Endodermal cell (in vitro differentiated cells): Measurements from ENCODE around the gene CALU. TPM values are rescaled to one million over a fixed set of nuclear protein-coding genes. Genes with fewer than 3 reads are reported as not detected.

Source experiments
- DNase-seq: peaks from one replicate; pipeline ENCODE4 v3.0.0-alpha.2; 2017
- H3K27ac ChIP-seq: 2 replicates; pipeline ENCODE4 v1.5.1; 2013; ENCODE audit warnings: mild to moderate bottlenecking, low read depth, low read length, moderate library complexity
- H3K27me3 ChIP-seq: 2 replicates; pipeline ENCODE4 v1.6.1; 2013; ENCODE audit warnings: mild to moderate bottlenecking, low read length, moderate library complexity; ENCODE audit not compliant: insufficient read depth, control insufficient read depth, poor library complexity, severe bottlenecking
- H3K36me3 ChIP-seq: 2 replicates; pipeline ENCODE4 v1.7.0; 2013; ENCODE audit warnings: mild to moderate bottlenecking, low read length, moderate library complexity; ENCODE audit not compliant: control insufficient read depth, insufficient read depth
- H3K4me1 ChIP-seq: one replicate; pipeline ENCODE4 v1.7.0; 2013; ENCODE audit warnings: low read length; ENCODE audit not compliant: control insufficient read depth, insufficient read depth
- H3K4me3 ChIP-seq: 2 replicates; pipeline ENCODE4 v1.5.1; 2013; ENCODE audit warnings: mild to moderate bottlenecking, low read length, moderate library complexity
- H3K9ac ChIP-seq: 2 replicates; pipeline ENCODE4 v1.6.1; 2013; ENCODE audit warnings: mild to moderate bottlenecking, low read length, moderate library complexity; ENCODE audit not compliant: poor library complexity, severe bottlenecking; ENCODE audit errors: extremely low read depth
- H3K9me3 ChIP-seq: 2 replicates; pipeline ENCODE4 v1.6.1; 2013; ENCODE audit warnings: mild to moderate bottlenecking, low read length, moderate library complexity; ENCODE audit not compliant: control insufficient read depth
- H3K27ac Mint-ChIP-seq: 2 replicates; pipeline ENCODE4 v1.8.0; 2020; ENCODE audit warnings: mixed read lengths
- H3K27me3 Mint-ChIP-seq: 2 replicates; pipeline ENCODE4 v1.8.0; 2021; ENCODE audit warnings: mild to moderate bottlenecking, mixed read lengths; ENCODE audit not compliant: insufficient read depth
- H3K36me3 Mint-ChIP-seq: 2 replicates; pipeline ENCODE4 v1.8.0; 2020; ENCODE audit warnings: low read depth, mixed read lengths
- H3K4me1 Mint-ChIP-seq: 2 replicates; pipeline ENCODE4 v1.8.0; 2020; ENCODE audit warnings: mixed read lengths
- H3K4me3 Mint-ChIP-seq: 2 replicates; pipeline ENCODE4 v1.8.0; 2020; ENCODE audit warnings: mild to moderate bottlenecking, moderate library complexity, mixed read lengths
- H3K9me3 Mint-ChIP-seq: 2 replicates; pipeline ENCODE4 v1.8.0; 2020; ENCODE audit warnings: mild to moderate bottlenecking, mixed read lengths
- CTCF ChIP-seq: fragments of 200-600 bp; sonication (generic); conservative IDR thresholded peaks from 2 replicates; pipeline ENCODE4 v1.5.0; 2021; ENCODE audit warnings: antibody characterized with exemption, mild to moderate bottlenecking
- WGBS, 2 experiments: methylation state at CpG; one replicate each; pipeline versions ENCODE4 v1.1.5 to v1.1.7; 2013; ENCODE audit warnings: missing lambda C conversion rate in 2 of 2, mixed read lengths in 1 of 2; ENCODE audit not compliant: insufficient coverage in 1 of 2, insufficient read length in 1 of 2; 5-methylcytosine and 5-hydroxymethylcytosine counted together
- long read RNA-seq, 4 experiments: library from polyadenylated mRNA in 2 of 4; library from RNA in 1 of 4; library from capped mRNA in 1 of 4; stranded (forward) in 3 of 4; unstranded in 1 of 4; transcript quantifications; one replicate each; pipeline ENCODE4 v2.0.0, GENCODE V29; 2020 to 2021; ENCODE audit warnings: inconsistent platforms in 1 of 4
- polyA plus RNA-seq, 2 experiments: library from polyadenylated mRNA; stranded (reverse); fragments of 50-300 nt; gene quantifications; one replicate each; pipeline ENCODE4 v1.2.3, GENCODE V29; 2013
- total RNA-seq, 2 donors: library from RNA; stranded (reverse); fragmentation: NEBNext Ultra II Directional in 1 of 2; extraction: Animal tissue kit (Norgen Biotek cat#: 25700) in 1 of 2; gene quantifications; 2 replicates in 1 of 2; 3 replicates in 1 of 2; pipeline ENCODE4 v1.2.1, GENCODE V29; 2021

CALU gene
- 100 to 1,000 TPM; 160 to 186 TPM for total RNA-seq
- 189 TPM for polyA plus RNA-seq (2013, experiment 1 of 2)
- polyA plus RNA-seq (2013, experiment 2 of 2) = 189 TPM
- long read RNA-seq, experiment 1, transcript CALU-201 (7 exons, 3,357 nt) = major isoform, 12 of 79 reads
- long read RNA-seq, experiment 1, partial matches to known transcripts = 57 of 79 reads
- long read RNA-seq, experiment 1, other reads (novel, unspliced or antisense) = 7 of 79 reads
- long read RNA-seq, experiment 2, transcript CALU-201 (7 exons, 3,357 nt) = major isoform, 513 of 746 reads
- long read RNA-seq, experiment 2, transcript CALU-203 (8 exons, 2,572 nt) = minor isoform, 8 of 746 reads
- long read RNA-seq, experiment 2, transcript CALU-202 (7 exons, 2,438 nt) = minor isoform, 131 of 746 reads
- long read RNA-seq, experiment 2, partial matches to known transcripts = 45 of 746 reads
- long read RNA-seq, experiment 2, other reads (novel, unspliced or antisense) = 48 of 746 reads
- long read RNA-seq, experiment 3, full-length matches to known transcripts = 1,758 of 1,825 reads
- long read RNA-seq, experiment 3, partial matches to known transcripts = 19 of 1,825 reads
- long read RNA-seq, experiment 3, other reads (novel, unspliced or antisense) = 48 of 1,825 reads
- long read RNA-seq, experiment 4, transcript CALU-201 (7 exons, 3,357 nt) = major isoform, 199 of 289 reads
- long read RNA-seq, experiment 4, transcript CALU-202 (7 exons, 2,438 nt) = minor isoform, 39 of 289 reads
- long read RNA-seq, experiment 4, partial matches to known transcripts = 28 of 289 reads
- long read RNA-seq, experiment 4, other reads (novel, unspliced or antisense) = 22 of 289 reads

GRCh38 chr7:128739048-128739962 is at the start of gene CALU:
CALU (plus strand) TSS chr7:128739359; CDS start chr7:128748584, 9,225 bp downstream.
- peak within 1 kb of the TSS; percentile 99 for H3K4me3 Mint-ChIP-seq
- no peaks in the 10 kb centered on the region for H3K9me3 ChIP-seq
- H3K4me1 Mint-ChIP-seq = peaks cover 19% of the 10 kb centered on the region
- no peaks in the 10 kb centered on the region for H3K27me3 ChIP-seq
- H3K4me1 ChIP-seq = peaks cover 4% of the 10 kb centered on the region
- no peak for TF ChIP-seq CTCF
- H3K9me3 Mint-ChIP-seq = no peaks in the 10 kb centered on the region
- peak within 1 kb of the TSS; percentile 98 for H3K4me3 ChIP-seq
- DNase-seq = peak; percentile 98
- H3K27ac ChIP-seq = peak within 1 kb of the TSS; percentile 85
- no peaks in the 10 kb centered on the region for H3K36me3 ChIP-seq
- H3K36me3 Mint-ChIP-seq = peaks cover 3% of the 10 kb centered on the region
- peaks cover 8% of the 10 kb centered on the region for H3K27me3 Mint-ChIP-seq
- peak within 1 kb of the TSS; percentile 98 for H3K27ac Mint-ChIP-seq
- 0% methylated on average over 23 to 74 of the region's 74 CpGs for WGBS, 2 experiments
- peak within 1 kb of the TSS; percentile 97 for H3K9ac ChIP-seq

GRCh38 chr7:128691227-128691626 is 47.9 kb upstream of the CALU start:
- Mint-ChIP-seq H3K4me1 (no peaks in the 10 kb centered on the region), H3K27me3 (peaks cover 6% of the 10 kb centered on the region), H3K36me3 (peaks cover 11% of the 10 kb centered on the region), H3K4me3 (no peak overlapping the region), H3K9me3 (peaks cover 19% of the 10 kb centered on the region), H3K27ac (no peak overlapping the region)
- Histone ChIP-seq H3K4me3 (no peak overlapping the region), H3K27me3 (peaks cover 2% of the 10 kb centered on the region), H3K4me1 (no peaks in the 10 kb centered on the region), H3K27ac (no peak overlapping the region), H3K9ac (no peak overlapping the region), H3K9me3 (no peaks in the 10 kb centered on the region), H3K36me3 (no peaks in the 10 kb centered on the region)
- no peak for DNase-seq
- WGBS, 2 experiments = 90 to 100% methylated on average over 1 of the region's 1 CpG
- TF ChIP-seq CTCF = no peak
